ENCODE results near the gene GRIN3B.

The GRIN3B gene

GRCh38 chr19:1008268-1009040 is 8.2 kb downstream of the GRIN3B start:
- no peak for DNase-seq

DNA sequence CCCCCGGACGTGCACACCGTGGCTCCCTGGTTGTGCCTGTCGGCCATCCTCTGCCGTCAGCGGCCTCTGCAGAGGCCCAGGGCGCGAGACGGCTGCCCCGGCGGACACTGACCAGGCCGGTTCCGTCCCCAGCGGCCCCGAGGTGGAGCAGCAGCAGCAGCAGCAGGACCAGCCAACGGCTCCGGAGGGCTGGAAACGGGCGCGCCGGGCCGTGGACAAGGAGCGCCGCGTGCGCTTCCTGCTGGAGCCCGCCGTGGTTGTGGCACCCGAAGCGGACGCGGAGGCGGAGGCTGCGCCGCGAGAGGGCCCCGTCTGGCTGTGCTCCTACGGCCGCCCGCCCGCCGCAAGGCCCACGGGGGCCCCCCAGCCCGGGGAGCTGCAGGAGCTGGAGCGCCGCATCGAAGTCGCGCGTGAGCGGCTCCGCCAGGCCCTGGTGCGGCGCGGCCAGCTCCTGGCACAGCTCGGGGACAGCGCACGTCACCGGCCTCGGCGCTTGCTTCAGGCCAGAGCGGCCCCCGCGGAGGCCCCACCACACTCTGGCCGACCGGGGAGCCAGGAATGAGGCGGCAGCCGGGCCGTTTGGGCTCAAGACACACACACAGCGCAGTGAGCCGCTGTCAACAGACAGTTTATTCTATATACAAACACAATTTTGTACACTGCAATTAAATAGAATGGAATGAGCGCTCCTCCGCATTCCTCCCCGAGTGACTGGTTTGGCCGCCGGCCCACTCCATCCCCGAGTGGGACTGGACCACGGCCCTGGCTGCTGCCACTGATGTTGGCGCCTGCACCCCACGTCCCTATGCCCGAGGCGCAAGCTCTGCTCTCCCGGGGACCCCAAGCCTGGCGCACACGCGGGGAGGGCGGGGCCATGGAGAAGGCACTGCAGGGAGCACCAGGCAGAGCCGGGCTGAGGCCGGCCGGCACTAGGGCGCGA is 9.1 kb downstream of the GRIN3B start:
- DNase-seq, result no peak

GRCh38 chr19:1009981-1010538 is 9.8 kb downstream of the GRIN3B start:
- no peak for DNase-seq

DNA sequence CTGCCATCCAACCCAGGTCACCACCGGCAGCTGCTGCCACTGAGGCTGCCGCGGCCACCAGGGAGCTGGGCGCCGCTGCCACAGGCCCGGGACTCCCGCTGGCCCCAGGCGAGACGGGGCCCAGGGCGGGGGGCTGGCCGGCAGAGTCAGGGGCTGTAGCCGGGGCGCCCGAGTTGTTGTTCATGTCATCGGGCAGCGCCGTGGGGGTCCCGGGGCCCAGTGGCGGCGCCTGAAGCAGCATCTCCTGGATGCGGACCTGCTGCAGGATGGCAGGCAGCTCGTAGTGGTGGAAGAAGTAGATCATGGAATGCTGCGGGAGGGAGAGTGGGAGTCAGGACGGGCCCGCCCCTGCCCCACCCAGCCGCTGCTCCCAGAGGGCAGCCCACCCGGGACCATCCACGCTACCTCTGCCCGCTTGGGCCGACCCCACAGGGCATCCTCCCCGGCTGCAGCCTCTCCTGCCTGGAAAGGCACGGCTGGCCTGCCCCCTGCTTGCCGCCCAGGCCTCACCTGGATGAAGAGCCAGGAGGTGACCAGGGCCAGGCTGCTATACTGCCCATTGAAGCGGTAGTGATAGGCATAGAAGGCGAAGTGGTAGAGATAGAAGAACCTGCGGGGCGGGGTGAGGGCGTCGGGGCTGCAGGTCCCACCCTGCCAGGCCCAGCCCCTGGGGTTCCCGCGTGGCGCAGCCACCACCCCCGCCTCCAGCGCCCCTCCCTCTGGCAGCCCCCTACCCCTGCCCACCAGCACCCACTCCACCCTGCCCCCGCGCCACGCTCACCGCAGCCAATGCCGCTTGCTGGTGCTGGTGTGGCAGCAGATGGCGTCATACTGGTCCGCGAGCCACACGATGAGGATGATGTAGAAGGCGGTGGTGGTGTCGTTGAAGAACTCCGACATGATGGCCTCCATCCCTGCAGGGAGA is 10.6 kb downstream of the GRIN3B start:
- no peak for DNase-seq

GRCh38 chr19:1011831-1012333 is 11.7 kb downstream of the GRIN3B start:
- DNase-seq, result no peak

DNA sequence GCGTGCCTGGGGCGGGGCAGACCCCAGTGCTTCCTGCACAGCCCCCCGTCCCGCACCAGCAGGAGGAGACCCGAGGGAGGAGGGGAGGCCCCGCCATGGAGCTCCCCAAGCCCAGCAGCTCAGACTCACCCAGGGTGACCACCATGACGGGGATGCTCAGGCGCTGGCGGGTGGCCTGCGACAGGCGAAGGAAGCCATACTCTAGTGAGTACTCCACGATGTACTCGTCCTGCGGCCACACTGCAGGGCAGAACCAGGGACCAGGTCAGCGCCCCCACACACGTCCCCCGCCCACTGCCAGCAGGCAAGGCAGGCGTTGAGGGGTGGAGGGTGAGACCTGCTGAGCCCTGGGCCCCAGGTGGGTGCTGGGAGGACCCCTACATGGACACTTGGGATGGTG is 12.1 kb downstream of the GRIN3B start:
- no peak for DNase-seq

GRCh38 chr19:1013218-1013617 is 13.0 kb downstream of the GRIN3B start:
- DNase-seq, result no peak

DNA sequence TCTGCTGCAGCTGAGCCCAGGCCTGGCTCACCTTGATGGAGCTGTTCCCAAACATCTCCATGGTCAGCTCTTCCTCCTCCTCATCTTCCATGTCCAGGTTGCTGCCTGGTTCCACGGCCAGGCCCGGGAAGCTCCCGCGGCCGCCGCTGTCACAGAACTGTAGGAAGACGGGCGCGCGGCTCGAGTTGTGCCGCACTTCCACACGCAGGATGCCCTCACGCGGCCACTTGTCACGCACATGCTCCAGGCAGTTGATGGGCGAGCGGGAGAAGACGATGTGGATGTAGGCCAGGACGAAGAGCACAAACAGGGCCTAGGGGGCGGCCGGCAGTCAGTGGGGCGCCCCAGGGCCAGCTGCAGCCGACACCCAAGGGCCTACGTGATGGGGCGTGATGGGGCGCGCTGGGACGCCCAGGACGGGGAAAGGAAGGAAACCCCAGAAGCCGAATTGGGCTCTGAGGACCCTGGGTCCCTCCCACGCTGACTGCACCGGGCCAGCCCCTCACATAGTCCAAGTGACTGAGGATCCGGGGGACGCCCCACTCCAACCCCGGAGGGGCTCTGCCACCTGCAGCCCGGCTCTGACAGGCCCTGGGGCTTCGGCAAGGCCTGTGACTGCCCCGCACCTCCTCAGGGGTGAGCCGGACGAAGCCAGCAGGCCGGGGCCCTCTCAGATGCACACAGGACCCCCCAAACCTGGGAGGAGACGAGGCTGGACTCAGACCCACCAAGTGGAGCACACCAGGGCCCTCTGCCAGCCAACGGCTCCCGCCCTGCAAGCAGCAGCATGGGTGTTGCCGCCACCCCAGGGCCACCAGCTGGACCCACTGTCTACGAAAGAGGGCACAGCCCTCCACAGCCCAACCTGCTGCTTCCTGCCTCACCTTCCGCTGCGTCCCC is 14.2 kb downstream of the GRIN3B start:
- no peak for DNase-seq

DNA sequence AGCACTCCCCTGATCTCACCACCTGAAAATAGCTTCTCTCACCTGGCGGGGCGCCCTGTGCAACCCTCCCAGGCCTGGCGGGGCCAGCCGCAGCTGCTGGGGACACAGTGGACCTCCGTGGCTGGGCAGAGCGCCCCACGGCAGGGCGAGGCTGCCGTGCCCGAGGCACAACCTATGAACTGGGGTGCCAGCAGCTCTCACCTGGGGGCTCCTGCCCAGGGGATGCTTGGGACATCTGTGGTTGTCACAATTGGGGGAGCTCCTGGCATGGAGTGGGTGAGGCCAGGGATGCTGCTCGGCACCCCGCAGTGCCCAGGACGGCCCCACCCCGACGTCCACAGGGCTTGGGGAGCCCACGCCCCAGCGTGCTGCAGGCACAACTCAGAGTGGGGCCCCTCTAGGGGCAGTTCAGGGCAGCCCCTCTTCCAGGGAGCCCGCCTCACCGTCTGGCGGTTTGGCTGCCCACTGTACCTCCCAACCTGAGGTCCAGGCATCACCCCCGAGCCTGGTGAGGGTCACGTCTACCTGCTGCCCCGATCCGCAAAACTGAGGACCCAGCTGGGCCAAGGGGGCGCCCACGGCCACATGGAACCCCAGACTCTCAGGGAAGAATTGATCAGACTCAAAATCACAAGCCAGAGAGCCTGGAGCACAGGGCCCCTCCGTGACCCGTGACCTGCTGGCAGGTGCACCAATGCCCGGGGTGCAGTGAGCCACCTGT is 15.0 kb downstream of the GRIN3B start:
- no peak for DNase-seq

DNA sequence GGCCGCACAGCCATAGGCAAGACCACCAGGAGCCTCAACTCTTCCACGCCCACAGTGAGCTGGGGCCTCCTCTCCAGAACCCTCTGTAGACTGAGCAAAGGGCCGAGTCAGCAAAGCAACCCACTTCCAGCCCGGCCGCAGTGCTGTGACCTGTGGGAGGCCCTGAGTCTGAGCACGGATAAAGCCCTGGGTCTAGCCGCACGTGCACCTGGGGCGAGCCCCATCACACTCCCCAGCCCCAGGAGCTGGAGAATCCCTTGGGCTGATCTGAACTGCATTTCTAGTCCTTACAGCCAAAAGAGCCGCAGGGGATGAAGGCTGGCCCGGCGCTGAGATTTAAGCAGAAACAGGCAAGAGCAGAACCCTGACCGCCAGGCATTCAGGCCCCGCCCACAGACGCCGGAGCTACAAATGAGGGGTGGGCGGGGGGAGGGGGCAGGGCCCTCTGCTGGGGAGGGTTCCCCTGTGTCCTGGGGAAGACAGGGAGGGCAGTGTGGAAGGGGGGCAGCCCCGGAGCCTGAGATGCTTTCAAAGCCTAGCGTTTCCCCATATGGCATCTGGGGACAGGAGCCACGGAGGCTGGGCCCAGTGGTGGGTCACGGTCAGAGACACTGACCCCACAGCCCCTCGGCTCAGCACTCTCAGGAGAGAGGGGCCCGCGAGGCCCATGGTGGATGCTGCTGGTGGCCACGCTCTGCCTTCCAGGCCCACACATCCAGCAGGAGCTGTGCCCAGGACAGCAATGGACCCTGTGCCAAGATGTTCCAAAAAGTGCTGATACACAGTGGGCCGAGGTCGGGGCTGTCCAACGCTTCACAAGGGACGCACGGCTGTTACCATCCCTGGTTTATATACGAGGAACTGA is 15.8 kb downstream of the GRIN3B start:
- no peak for DNase-seq

DNA sequence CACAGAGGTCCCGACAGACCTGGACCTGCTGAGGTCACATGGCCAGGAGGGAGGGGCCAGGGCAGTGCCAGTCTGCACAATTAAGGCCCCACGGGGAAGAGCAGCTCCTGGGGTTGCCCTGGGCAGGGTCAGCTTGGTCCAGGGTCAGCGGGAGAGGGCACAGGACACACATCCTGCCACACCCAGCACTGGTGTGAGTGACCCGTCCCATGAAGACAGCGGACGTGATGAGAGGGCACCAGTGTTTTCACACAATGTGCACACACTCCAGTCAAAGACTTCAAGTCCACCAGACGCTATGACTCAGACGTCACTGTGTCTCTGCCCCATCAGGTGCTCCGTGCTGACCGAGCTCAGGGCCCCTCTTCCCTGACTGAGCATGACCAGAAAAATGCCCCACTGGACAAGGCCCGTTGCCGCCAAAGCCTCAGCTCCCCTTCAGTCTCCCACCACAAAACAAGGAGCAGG is 16.5 kb downstream of the GRIN3B start:
- DNase-seq, result no peak

DNA sequence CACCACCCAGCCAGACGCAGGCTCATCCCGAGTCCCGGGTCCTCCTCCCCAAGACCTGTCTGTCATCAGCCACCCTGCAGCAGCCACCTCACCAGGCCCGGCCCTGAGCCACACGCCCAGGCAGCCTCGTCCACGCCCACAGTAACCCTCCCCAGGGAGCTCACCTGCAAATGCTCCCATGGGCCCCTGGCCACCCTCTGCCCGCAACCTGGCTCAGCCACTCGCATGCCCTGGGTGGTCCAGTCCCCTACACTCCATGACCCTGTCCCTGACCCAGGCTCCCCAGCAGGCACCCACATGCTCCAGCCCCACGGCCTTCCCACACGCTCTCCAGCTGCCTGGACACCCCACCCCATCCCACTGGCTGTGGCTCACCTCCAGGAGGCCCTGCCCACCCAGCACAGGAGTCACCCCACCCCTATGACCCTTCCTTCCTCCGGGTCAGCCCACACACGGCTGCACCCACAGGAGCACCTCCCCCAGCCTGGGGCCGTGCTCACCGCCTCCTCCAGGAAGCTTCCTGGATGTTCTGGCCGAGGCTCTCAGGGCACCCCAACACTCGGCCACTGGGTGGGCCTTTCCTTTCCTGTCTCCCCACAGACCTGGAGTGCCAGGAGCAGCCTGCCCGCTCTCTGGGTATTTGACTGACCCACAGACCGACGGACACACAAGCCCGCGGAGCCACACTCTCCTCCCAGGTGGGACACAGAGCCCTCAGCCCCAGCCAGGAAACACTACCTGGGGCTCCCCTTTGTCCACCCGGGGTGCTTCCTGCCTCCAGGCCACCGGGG is 17.1 kb downstream of the GRIN3B start:
- no peak for DNase-seq

DNA sequence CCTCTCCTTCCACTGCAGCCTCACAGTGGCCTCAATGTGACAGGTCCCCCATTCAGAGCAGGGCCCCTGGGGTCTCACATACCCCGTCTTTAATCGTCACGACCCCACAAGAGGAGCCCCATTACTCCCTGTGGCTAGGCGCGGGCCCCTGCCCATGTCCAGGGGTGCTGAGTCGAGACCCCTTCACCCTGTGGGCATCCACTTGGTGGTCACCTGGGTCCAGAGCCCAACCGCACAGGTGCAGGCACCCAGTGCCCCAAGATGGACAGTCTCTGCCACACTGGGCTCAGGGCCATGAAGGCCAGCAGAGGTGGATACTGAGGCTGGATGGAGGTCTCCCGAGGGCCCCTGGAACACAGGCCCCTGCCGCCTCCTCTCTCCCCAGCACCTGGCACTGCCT is 17.7 kb downstream of the GRIN3B start:
- DNase-seq, result no peak

GRCh38 chr19:1018393-1018792 is 18.2 kb downstream of the GRIN3B start:
- DNase-seq, result no peak

GRCh38 chr19:1018932-1019615 is 18.9 kb downstream of the GRIN3B start:
- DNase-seq, result no peak

DNA sequence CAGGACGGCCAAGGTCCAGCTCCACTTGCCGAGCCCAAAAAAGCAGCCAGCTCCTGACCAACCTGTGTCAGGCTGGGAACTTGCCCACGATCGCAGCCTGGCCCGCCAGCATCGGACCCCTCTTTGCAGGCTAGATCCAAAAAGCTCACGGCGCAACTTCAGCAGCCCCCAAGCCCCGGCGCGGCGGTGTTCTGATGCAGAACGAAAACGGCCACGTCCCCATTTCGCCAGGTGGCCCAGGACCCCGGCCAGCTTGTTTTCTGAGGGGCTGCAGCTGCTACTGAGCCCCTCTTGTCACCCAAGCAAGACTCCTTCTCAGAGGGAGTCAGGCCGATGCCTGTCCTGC is 19.4 kb downstream of the GRIN3B start:
- no peak for DNase-seq

GRCh38 chr19:1019980-1020867 is 20.0 kb downstream of the GRIN3B start:
- no peak for DNase-seq
